Neutrophil (primary cell): Measurements from ENCODE around the gene NOL3.

ENCODE experiments used
- H3K27ac ChIP-seq: fragments of 200-600 bp; sonication (generic); 2 replicates; pipeline ENCODE4 v1.5.1; 2016; ENCODE audit warnings: mild to moderate bottlenecking, moderate library complexity
- H3K27me3 ChIP-seq: fragments of 200-600 bp; sonication (generic); 2 replicates; pipeline ENCODE4 v1.6.0; 2016; ENCODE audit warnings: mild to moderate bottlenecking
- H3K36me3 ChIP-seq: fragments of 200-600 bp; sonication (generic); 2 replicates; pipeline ENCODE4 v1.5.1; 2017
- H3K4me1 ChIP-seq, 2 experiments: fragments of 200-600 bp in 1 of 2; sonication (generic) in 1 of 2; 1 replicate in 1 of 2; 2 replicates in 1 of 2; pipeline versions ENCODE4 v1.5.1 to v1.6.1; 2013 to 2016; ENCODE audit warnings: low read depth in 1 of 2, low read length in 1 of 2, mild to moderate bottlenecking in 1 of 2, moderate library complexity in 1 of 2; ENCODE audit not compliant: control insufficient read depth in 1 of 2, insufficient read depth in 1 of 2
- H3K4me3 ChIP-seq, 2 experiments: fragments of 200-600 bp in 1 of 2; sonication (generic) in 1 of 2; 1 replicate in 1 of 2; 2 replicates in 1 of 2; pipeline ENCODE4 v1.5.1; 2013 to 2016; ENCODE audit warnings: low read depth in 1 of 2, low read length in 1 of 2, mild to moderate bottlenecking in 1 of 2, moderate library complexity in 1 of 2
- H3K9me3 ChIP-seq: fragments of 200-600 bp; sonication (generic); 2 replicates; pipeline ENCODE4 v1.5.1; 2016
- TF ChIP-seq, protein P1 (sequence below): fragments of 200-600 bp; sonication (generic); IDR thresholded peaks from 2 replicates; pipeline ENCODE4 v1.5.1; 2016; ENCODE audit warnings: antibody characterized with exemption

Gene NOL3

GRCh38 chr16:67161595-67162058 lies 8.7 kb upstream of the NOL3 start:
- Histone ChIP-seq H3K9me3 (no peaks in the 10 kb centered on the region), H3K4me3 (peak overlapping the region; percentile 70 to 93), H3K4me1 (peaks cover 55 to 79% of the 10 kb centered on the region in 2 experiments), H3K27ac (no peak overlapping the region), H3K36me3 (no peaks in the 10 kb centered on the region), H3K27me3 (peaks cover 58% of the 10 kb centered on the region)
- TF ChIP-seq, protein P1, sequence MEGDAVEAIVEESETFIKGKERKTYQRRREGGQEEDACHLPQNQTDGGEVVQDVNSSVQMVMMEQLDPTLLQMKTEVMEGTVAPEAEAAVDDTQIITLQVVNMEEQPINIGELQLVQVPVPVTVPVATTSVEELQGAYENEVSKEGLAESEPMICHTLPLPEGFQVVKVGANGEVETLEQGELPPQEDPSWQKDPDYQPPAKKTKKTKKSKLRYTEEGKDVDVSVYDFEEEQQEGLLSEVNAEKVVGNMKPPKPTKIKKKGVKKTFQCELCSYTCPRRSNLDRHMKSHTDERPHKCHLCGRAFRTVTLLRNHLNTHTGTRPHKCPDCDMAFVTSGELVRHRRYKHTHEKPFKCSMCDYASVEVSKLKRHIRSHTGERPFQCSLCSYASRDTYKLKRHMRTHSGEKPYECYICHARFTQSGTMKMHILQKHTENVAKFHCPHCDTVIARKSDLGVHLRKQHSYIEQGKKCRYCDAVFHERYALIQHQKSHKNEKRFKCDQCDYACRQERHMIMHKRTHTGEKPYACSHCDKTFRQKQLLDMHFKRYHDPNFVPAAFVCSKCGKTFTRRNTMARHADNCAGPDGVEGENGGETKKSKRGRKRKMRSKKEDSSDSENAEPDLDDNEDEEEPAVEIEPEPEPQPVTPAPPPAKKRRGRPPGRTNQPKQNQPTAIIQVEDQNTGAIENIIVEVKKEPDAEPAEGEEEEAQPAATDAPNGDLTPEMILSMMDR: no peak

DNA sequence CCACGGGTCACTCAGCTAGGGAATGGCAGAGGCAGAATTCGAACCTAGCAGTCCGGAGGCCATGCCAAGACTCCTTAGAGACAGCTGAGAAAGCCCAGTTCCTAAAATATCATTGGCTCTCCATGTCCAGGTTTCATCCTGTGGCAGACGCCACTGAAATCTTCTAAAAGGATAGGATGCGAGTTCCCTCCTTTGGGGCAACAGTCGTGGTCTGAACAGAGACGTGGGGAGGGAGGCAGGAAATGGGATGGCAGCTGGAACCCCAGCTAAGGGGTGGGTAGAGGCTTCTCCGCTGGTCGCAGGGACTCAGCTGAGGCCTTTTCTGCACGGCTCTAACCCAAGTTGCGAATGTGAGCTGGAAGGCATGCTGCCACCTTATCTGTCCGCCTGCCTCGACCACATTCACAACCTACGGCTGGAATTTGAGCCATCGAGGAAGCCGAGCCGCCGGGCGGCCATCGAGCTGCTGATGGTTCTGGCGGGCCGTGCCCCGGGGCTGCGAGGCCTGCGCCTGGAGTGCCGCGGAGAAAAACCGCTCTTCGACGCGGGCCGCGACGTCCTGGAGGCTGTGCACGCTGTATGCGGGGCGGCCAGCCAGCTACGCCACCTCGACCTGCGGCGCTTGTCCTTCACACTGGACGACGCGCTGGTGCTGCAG lies 7.7 kb upstream of the NOL3 start:
- Histone ChIP-seq H3K4me1 (peaks cover 55 to 78% of the 10 kb centered on the region in 2 experiments), H3K27ac (no peak overlapping the region), H3K9me3 (no peaks in the 10 kb centered on the region), H3K36me3 (no peaks in the 10 kb centered on the region), H3K4me3 (peak overlapping the region in 1 of 2 experiments; percentile 55), H3K27me3 (peaks cover 67% of the 10 kb centered on the region)
- TF ChIP-seq, protein P1: no peak

DNA sequence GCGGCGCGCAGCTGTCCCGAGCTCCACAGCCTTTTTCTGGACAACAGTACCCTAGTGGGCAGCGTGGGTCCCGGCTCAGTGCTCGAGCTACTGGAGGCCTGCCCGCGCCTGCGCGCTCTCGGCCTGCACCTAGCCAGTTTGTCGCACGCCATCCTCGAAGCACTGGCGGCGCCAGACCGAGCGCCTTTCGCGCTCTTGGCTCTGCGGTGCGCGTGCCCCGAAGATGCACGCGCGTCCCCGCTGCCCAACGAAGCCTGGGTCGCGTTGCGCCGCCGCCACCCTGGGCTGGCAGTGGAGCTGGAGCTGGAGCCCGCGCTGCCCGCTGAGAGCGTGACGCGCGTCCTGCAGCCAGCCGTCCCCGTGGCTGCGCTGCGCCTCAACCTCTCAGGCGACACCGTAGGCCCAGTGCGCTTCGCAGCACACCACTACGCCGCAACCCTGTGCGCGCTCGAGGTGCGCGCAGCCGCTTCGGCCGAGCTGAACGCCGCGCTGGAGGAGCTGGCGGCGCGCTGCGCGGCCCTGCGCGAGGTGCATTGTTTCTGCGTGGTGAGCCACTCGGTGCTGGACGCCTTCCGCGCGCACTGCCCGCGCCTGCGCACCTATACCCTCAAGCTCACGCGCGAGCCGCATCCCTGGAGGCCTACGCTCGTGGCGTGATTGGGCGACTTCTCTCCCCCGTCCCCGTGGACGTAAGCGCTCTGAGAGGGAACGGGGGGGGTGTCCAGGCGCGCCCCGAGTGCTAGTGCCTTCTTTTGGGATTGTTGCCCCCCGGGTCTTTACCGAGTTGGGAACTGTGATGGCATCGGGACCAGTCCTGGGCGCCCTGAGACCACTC lies 7.0 kb upstream of the NOL3 start:
- TF ChIP-seq, protein P1: no peak
- peaks cover 48 to 71% of the 10 kb centered on the region in 2 experiments for H3K4me1 ChIP-seq
- H3K27ac ChIP-seq: no peak overlapping the region
- H3K4me3 ChIP-seq: peak overlapping the region in 1 of 2 experiments; percentile 55
- H3K36me3 ChIP-seq: no peaks in the 10 kb centered on the region
- no peaks in the 10 kb centered on the region for H3K9me3 ChIP-seq
- H3K27me3 ChIP-seq: peaks cover 74% of the 10 kb centered on the region

- peaks cover 81% of the 10 kb centered on the region for H3K27me3 ChIP-seq
- peaks cover 41 to 64% of the 10 kb centered on the region in 2 experiments for H3K4me1 ChIP-seq
- no peak overlapping the region for H3K27ac ChIP-seq
- no peaks in the 10 kb centered on the region for H3K36me3 ChIP-seq
- no peaks in the 10 kb centered on the region for H3K9me3 ChIP-seq
- TF ChIP-seq, protein P1: no peak
- H3K4me3 ChIP-seq: peak overlapping the region in 1 of 2 experiments; percentile 55
Observed at GRCh38 chr16:67163999-67164558, 6.3 kb upstream of the NOL3 start.

- no peaks in the 10 kb centered on the region for H3K36me3 ChIP-seq
- TF ChIP-seq, protein P1: no peak
- no peaks in the 10 kb centered on the region for H3K9me3 ChIP-seq
- H3K27me3 ChIP-seq: peaks cover 87% of the 10 kb centered on the region
- no peak within 1 kb of the TSS for H3K27ac ChIP-seq
- peaks cover 39 to 61% of the 10 kb centered on the region in 2 experiments for H3K4me1 ChIP-seq
- H3K4me3 ChIP-seq: peak within 1 kb of the TSS in 1 of 2 experiments; percentile 55
Observed at GRCh38 chr16:67164599-67165061, 5.7 kb upstream of the NOL3 start, which contains the start of gene HSF4. Gene HSF4 (plus strand): TSS chr16:67164745. CDS start chr16:67164812, 67 bp downstream.
